ENCODE data around the gene CCP110. TPM values are rescaled to one million over a fixed set of nuclear protein-coding genes. Genes with fewer than 3 reads are reported as not detected.

The CCP110 gene
- total RNA-seq, 1 donor from 2014 or later = 7.2 TPM

DNA sequence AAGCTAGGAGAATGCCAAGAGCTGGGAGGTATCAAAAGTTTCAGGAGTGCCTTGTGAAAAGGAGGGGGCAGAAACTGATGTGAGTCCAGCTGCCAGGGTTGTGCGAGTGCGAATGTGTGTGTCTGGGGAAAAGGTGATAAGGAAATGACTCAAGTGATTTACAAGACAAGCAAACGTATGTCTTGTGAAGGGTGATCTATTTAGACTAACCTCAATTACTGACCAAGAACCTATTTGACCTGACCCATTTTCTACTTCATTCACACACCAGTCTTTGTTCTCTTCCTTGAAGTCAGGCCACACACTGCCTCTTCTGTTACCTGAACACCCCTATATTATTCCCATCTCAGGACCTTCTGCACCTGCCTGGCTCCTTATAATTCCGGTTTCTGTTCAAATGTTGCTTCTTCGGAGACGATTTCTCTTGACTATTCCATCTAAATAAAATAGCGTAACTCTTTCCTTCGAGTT lies 2.8 kb upstream of the CCP110 start:
- TF ChIP-seq, protein P1, sequence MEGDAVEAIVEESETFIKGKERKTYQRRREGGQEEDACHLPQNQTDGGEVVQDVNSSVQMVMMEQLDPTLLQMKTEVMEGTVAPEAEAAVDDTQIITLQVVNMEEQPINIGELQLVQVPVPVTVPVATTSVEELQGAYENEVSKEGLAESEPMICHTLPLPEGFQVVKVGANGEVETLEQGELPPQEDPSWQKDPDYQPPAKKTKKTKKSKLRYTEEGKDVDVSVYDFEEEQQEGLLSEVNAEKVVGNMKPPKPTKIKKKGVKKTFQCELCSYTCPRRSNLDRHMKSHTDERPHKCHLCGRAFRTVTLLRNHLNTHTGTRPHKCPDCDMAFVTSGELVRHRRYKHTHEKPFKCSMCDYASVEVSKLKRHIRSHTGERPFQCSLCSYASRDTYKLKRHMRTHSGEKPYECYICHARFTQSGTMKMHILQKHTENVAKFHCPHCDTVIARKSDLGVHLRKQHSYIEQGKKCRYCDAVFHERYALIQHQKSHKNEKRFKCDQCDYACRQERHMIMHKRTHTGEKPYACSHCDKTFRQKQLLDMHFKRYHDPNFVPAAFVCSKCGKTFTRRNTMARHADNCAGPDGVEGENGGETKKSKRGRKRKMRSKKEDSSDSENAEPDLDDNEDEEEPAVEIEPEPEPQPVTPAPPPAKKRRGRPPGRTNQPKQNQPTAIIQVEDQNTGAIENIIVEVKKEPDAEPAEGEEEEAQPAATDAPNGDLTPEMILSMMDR (conservative IDR thresholded peaks at IDR 0.05; ENCODE audit: low read depth, low read length) = no peak
- no peak for DNase-seq (ENCODE audit: low read depth)

GRCh38 chr16:19521471-19522396 lies 2.0 kb upstream of the CCP110 start, which contains the start of gene GDE1:
Gene GDE1, minus strand, starts transcription at chr16:19522098. Its CDS starts 134 bp downstream, at chr16:19521964.
- DNase-seq (ENCODE audit: low read depth) = no peak
- TF ChIP-seq, protein P1 (conservative IDR thresholded peaks at IDR 0.05; ENCODE audit: low read depth, low read length) = peak; percentile 28
- peak within 1 kb of the TSS; percentile 71 for H3K4me3 ChIP-seq (ENCODE audit: low read depth, low read length)

More for the DNA sequence above, 2.8 kb upstream of the CCP110 start:
- peak overlapping the region; percentile 71 for H3K4me3 ChIP-seq (ENCODE audit: low read depth, low read length)

GRCh38 chr16:19522397-19522732 lies 1.4 kb upstream of the CCP110 start:
- DNase-seq (ENCODE audit: low read depth) = no peak
- TF ChIP-seq, protein P1 (conservative IDR thresholded peaks at IDR 0.05; ENCODE audit: low read depth, low read length) = no peak
- peak overlapping the region; percentile 71 for H3K4me3 ChIP-seq (ENCODE audit: low read depth, low read length)

DNA sequence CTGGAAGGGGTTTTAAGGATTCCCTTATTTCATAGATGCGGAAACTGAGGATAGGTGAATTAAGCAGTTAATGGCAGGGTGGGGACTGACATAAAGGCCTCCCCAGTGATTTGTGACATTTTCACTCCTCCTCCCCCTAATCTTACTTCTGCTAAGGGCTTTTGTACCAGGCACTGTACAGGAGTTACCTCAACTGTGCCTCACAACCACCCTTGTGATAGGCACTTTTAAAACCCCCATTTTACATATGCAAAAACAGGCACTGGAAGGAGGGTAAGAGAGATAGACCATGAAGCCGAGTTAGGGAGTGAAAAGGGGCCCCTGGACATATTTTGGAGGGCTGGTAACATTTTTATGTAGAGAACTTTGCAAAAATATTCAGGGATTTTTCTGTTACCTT lies 982 bp upstream of the CCP110 start:
- DNase-seq (ENCODE audit: low read depth) = no peak
- no peak overlapping the region for H3K4me3 ChIP-seq (ENCODE audit: low read depth, low read length)
- TF ChIP-seq, protein P1 (conservative IDR thresholded peaks at IDR 0.05; ENCODE audit: low read depth, low read length) = no peak

- TF ChIP-seq, protein P1 (conservative IDR thresholded peaks at IDR 0.05; ENCODE audit: low read depth, low read length) = no peak
- H3K4me3 ChIP-seq (ENCODE audit: low read depth, low read length) = no peak overlapping the region
- DNase-seq (ENCODE audit: low read depth) = no peak
Observed at GRCh38 chr16:19523184-19523558, 571 bp upstream of the CCP110 start.

GRCh38 chr16:19524356-19524615 lies 544 bp downstream of the CCP110 start:
- TF ChIP-seq, protein P1 (conservative IDR thresholded peaks at IDR 0.05; ENCODE audit: low read depth, low read length) = no peak
- no peak for DNase-seq (ENCODE audit: low read depth)
- peak overlapping the region; percentile 95 for H3K4me3 ChIP-seq (ENCODE audit: low read depth, low read length)

Measured in epithelial cell of proximal tubule (primary cell).